ENCODE data around the gene PLEKHM1. TPM values are rescaled to one million over a fixed set of nuclear protein-coding genes. Genes with fewer than 3 reads are reported as not detected.

The PLEKHM1 gene
- total RNA-seq, 3 donors from 2014 or later (not counting 1 experiment from before 2014, with no cell fraction given), result 140 to 160 (median 158) TPM

DNA sequence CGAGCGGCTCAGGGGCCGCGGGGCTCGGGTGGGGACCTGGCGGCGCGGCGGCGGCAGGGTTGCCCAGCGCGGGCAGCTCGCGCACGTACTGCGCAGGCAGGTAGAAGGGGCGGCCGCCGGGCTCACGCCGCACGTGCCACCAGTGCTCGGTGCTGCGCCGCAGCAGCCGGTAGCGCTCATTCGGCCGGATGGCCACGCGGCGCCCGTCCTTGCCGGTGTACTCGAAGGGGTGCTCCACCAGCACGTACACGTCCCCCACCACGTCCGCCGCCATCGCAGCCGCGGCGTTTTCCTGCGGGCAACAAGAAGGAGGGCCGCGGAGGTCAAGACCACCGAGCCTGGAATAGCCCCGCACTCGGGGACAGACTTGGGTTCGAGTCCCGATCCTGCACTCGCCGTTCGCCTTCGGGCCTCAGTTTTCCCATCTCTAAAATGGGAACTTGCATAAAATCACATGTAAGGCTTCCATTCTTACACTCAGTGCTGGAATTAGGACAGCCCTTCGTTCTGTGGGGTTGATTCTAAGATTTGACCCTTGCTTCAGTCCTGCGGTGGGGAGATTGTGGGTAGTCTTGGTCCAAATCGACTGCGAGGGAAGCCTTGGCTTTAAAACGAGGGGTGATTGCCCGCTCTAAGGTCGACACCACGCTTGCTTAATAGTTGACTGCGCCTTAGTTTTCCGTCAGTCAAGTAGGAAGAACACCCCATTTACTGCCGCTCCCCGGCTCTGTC lies 60.3 kb downstream of the PLEKHM1 start:
- no peak overlapping the region for H3K4me3 ChIP-seq (ENCODE audit: low read length)
- H3K9me3 ChIP-seq (ENCODE audit: control insufficient read depth, insufficient read depth, low read length), result no peaks in the 10 kb centered on the region
- H3K4me1 ChIP-seq (ENCODE audit: control insufficient read depth, insufficient read depth, low read length), result peaks cover 52% of the 10 kb centered on the region
- no peaks in the 10 kb centered on the region for H3K9me3 Mint-ChIP-seq
- TF ChIP-seq, protein P1, sequence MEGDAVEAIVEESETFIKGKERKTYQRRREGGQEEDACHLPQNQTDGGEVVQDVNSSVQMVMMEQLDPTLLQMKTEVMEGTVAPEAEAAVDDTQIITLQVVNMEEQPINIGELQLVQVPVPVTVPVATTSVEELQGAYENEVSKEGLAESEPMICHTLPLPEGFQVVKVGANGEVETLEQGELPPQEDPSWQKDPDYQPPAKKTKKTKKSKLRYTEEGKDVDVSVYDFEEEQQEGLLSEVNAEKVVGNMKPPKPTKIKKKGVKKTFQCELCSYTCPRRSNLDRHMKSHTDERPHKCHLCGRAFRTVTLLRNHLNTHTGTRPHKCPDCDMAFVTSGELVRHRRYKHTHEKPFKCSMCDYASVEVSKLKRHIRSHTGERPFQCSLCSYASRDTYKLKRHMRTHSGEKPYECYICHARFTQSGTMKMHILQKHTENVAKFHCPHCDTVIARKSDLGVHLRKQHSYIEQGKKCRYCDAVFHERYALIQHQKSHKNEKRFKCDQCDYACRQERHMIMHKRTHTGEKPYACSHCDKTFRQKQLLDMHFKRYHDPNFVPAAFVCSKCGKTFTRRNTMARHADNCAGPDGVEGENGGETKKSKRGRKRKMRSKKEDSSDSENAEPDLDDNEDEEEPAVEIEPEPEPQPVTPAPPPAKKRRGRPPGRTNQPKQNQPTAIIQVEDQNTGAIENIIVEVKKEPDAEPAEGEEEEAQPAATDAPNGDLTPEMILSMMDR (IDR thresholded peaks at IDR 0.05), result no peak
- H3K4me1 Mint-ChIP-seq, result peaks cover 13 to 36% of the 10 kb centered on the region in 2 donors
- peak overlapping the region; percentile 93 for H3K4me3 Mint-ChIP-seq
- DNase-seq (peak in 1 of 2 donors; percentile 3), ATAC-seq (no peak)
- WGBS (ENCODE audit: insufficient coverage), result 94% methylated on average over 68 of the region's 68 CpGs
- no peaks in the 10 kb centered on the region for H3K36me3 Mint-ChIP-seq
- H3K27me3 Mint-ChIP-seq (ENCODE audit: low read depth in 2 of 2), result no peaks in the 10 kb centered on the region
- no peaks in the 10 kb centered on the region for H3K36me3 ChIP-seq (ENCODE audit: control insufficient read depth, insufficient read depth, low read length)
- intact Hi-C loops (cut with micrococcal nuclease), result no loop called here
- peak overlapping the region; percentile 4 for H3K27ac ChIP-seq (ENCODE audit: low read length)
- H3K27me3 ChIP-seq (ENCODE audit: control insufficient read depth, insufficient read depth, low read length), result no peaks in the 10 kb centered on the region
- peak overlapping the region; percentile 74 to 83 for H3K27ac Mint-ChIP-seq

DNA sequence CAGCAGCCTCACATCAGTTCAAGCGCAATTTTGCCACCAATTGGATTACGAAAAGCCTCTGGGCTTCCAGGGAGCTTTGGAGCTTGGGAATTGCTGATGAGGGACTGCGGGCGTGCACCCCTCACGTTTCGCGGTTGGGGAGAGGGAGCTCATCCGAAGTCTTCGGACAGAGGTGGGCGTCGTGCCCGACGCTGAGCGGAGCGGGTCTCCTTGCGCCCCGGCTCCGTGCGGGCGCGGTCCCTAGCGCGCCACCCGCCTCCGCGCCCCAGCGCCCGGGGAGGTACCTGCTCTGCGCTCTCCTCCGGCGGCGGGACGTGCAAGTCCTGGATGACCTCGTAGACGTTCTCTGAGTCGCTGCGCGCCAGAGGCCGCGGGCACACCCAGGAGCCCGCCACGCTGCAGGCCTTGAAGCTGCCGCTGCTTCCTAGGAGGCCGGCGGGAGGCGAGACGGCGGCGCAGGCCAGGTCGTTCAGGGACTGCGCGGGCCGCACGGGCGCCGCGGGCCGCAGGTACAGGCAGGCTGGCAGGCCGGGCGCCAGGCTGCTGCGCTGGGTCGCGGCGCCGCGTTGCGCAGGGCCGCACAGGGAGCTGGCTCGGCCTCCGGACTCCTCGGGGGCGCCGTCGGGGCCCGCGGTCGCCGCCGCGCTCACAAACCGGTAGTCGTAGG lies 61.0 kb downstream of the PLEKHM1 start:
- peaks cover 52% of the 10 kb centered on the region for H3K4me1 ChIP-seq (ENCODE audit: control insufficient read depth, insufficient read depth, low read length)
- peaks cover 13 to 41% of the 10 kb centered on the region in 2 donors for H3K4me1 Mint-ChIP-seq
- WGBS (ENCODE audit: insufficient coverage), result 91% methylated on average over 82 of the region's 82 CpGs
- no peak for DNase-seq
- no peak for ATAC-seq
- no peak overlapping the region for H3K4me3 Mint-ChIP-seq
- H3K4me3 ChIP-seq (ENCODE audit: low read length), result no peak overlapping the region
- H3K36me3 ChIP-seq (ENCODE audit: control insufficient read depth, insufficient read depth, low read length), result no peaks in the 10 kb centered on the region
- H3K36me3 Mint-ChIP-seq, result no peaks in the 10 kb centered on the region
- TF ChIP-seq, protein P1 (IDR thresholded peaks at IDR 0.05), result no peak
- no peaks in the 10 kb centered on the region for H3K9me3 ChIP-seq (ENCODE audit: control insufficient read depth, insufficient read depth, low read length)
- intact Hi-C loops (cut with micrococcal nuclease), result loop anchor here (2.0 kb wide), 1 partner anchor 163 kb away; no protein-coding TSS in a partner anchor
- no peak overlapping the region for H3K27ac Mint-ChIP-seq
- H3K27me3 ChIP-seq (ENCODE audit: control insufficient read depth, insufficient read depth, low read length), result no peaks in the 10 kb centered on the region
- no peaks in the 10 kb centered on the region for H3K9me3 Mint-ChIP-seq
- no peaks in the 10 kb centered on the region for H3K27me3 Mint-ChIP-seq (ENCODE audit: low read depth in 2 of 2)
- no peak overlapping the region for H3K27ac ChIP-seq (ENCODE audit: low read length)

DNA sequence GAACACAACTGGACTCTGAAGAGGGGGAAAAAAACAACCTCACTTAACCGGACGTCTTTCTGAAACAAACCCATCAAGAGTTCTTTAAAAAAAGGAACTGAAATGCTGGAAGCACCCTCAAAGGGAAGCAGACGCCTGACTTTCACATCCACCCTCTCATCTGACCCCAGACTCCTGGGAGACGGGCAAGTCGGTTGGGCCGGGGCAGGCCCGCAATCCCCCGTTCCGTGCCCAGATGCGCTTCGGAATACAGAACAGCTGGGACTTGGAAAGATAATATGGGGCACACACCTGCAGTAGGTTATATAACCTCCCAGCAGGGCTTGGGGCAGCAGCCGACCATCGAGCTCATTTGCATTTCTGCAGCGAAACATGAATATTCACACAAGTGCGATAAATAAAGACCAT lies 61.6 kb downstream of the PLEKHM1 start:
- intact Hi-C loops (cut with micrococcal nuclease), result loop anchor here (2.0 kb wide), 1 partner anchor 164 kb away; no protein-coding TSS in a partner anchor
- H3K27ac ChIP-seq (ENCODE audit: low read length), result peak overlapping the region; percentile 62
- no peaks in the 10 kb centered on the region for H3K27me3 ChIP-seq (ENCODE audit: control insufficient read depth, insufficient read depth, low read length)
- H3K27ac Mint-ChIP-seq, result peak overlapping the region; percentile 21 to 66
- peaks cover 13 to 45% of the 10 kb centered on the region in 2 donors for H3K4me1 Mint-ChIP-seq
- H3K4me1 ChIP-seq (ENCODE audit: control insufficient read depth, insufficient read depth, low read length), result peaks cover 52% of the 10 kb centered on the region
- no peaks in the 10 kb centered on the region for H3K27me3 Mint-ChIP-seq (ENCODE audit: low read depth in 2 of 2)
- H3K36me3 ChIP-seq (ENCODE audit: control insufficient read depth, insufficient read depth, low read length), result no peaks in the 10 kb centered on the region
- no peaks in the 10 kb centered on the region for H3K9me3 Mint-ChIP-seq
- no peak overlapping the region for H3K4me3 ChIP-seq (ENCODE audit: low read length)
- H3K4me3 Mint-ChIP-seq, result peak overlapping the region; percentile 49
- WGBS (ENCODE audit: insufficient coverage), result 47% methylated on average over 15 of the region's 15 CpGs
- DNase-seq (peak in 1 of 2 donors; percentile 23), ATAC-seq (no peak)
- TF ChIP-seq, protein P1 (IDR thresholded peaks at IDR 0.05), result no peak
- no peaks in the 10 kb centered on the region for H3K36me3 Mint-ChIP-seq
- H3K9me3 ChIP-seq (ENCODE audit: control insufficient read depth, insufficient read depth, low read length), result no peaks in the 10 kb centered on the region

Measured in natural killer cell (primary cell).